Breast epithelium (tissue), 3 donors: ENCODE results near the gene FAM13B.
A peak's percentile ranks its signal among the peaks of the same experiment; 100 is the strongest.

ENCODE experiments used
- POLR2A ChIP-seq: fragments of 450-650 bp; IDR thresholded peaks from one replicate; pipeline ENCODE4 v1.6.1; 2016; ENCODE audit warnings: antibody characterized with exemption, mild to moderate bottlenecking, moderate library complexity
- TF ChIP-seq, protein P1 (sequence below), 3 donors: fragments of 450-650 bp; IDR thresholded peaks; one replicate each; pipeline ENCODE4 v1.5.1; 2016 to 2017; ENCODE audit warnings: antibody characterized with exemption in 3 of 3, mild to moderate bottlenecking in 3 of 3, moderate library complexity in 3 of 3

DNA sequence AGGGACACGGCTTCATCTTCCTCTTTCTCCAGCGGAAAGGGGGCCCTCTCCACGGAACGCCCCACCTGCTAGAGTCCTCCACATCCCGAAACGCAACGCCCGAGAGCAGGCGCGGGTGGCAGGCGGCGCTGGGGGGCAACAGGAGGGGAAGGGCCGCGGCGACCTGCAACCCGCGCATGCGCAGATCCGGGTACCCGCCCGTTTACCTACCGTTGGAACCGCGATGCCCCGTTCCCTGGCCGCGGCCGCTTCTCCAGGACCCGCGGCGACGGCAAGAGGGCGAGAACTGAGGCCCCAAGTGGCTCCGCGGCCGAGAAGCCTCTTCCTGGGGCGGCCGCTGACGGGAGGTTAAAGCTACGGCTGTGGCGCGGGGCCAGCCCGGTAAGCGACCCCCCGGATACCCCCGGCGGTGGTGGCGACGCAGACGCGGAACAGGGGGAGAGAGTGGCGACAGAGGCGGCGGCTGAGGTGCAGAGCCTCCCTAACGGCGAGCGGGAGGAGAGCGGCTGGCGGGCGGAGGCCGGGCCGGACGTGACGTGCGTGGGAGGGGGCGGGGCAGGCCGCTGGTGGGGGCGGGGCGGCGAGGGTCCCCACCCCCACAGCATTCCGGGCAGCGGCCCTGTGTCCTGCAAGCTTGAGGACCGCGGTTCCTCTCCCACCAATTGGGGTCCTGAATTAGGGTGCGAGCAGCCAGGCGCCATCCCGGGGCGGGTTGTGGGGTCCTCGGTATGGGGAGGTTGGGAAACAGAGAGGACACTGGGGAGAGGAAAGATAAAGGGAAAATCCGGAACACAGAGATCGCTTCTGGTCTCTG lies at the start of gene FAM13B:
- TF ChIP-seq POLR2A = peak; percentile 79
- TF ChIP-seq, protein P1, sequence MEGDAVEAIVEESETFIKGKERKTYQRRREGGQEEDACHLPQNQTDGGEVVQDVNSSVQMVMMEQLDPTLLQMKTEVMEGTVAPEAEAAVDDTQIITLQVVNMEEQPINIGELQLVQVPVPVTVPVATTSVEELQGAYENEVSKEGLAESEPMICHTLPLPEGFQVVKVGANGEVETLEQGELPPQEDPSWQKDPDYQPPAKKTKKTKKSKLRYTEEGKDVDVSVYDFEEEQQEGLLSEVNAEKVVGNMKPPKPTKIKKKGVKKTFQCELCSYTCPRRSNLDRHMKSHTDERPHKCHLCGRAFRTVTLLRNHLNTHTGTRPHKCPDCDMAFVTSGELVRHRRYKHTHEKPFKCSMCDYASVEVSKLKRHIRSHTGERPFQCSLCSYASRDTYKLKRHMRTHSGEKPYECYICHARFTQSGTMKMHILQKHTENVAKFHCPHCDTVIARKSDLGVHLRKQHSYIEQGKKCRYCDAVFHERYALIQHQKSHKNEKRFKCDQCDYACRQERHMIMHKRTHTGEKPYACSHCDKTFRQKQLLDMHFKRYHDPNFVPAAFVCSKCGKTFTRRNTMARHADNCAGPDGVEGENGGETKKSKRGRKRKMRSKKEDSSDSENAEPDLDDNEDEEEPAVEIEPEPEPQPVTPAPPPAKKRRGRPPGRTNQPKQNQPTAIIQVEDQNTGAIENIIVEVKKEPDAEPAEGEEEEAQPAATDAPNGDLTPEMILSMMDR (IDR thresholded peaks at IDR 0.05) = peak in 1 of 3 donors; percentile 20
